HG03565 (cell line): ENCODE measurements around the gene DCAF5.

Experiments used
- ATAC-seq: cut with Tn5 transposase; IDR thresholded peaks from one replicate; pipeline ENCODE4 v1.9.1; 2021; ENCODE audit warnings: mild to moderate bottlenecking, moderate library complexity; ENCODE audit not compliant: unreplicated experiment

Gene DCAF5

DNA sequence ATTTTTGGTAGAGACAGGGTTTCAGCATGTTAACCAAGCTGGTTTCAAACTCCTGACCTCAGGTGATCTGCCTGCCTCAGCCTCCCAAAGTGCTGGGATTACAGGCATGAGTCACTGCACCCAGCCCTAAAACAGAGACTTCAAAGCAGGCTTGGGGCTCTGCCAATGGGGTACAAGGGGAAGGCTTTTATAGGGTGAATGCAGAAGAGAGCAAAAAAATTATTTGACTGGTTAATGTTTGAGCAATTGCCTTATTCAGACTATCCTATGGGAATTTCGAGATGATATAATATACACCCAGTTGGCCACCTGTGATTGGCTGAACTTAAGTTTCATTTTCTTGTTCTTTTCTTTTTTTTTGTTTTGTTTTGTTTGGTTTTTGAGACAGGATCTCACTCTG lies 142.3 kb downstream of the DCAF5 start:
- no peak for ATAC-seq

DNA sequence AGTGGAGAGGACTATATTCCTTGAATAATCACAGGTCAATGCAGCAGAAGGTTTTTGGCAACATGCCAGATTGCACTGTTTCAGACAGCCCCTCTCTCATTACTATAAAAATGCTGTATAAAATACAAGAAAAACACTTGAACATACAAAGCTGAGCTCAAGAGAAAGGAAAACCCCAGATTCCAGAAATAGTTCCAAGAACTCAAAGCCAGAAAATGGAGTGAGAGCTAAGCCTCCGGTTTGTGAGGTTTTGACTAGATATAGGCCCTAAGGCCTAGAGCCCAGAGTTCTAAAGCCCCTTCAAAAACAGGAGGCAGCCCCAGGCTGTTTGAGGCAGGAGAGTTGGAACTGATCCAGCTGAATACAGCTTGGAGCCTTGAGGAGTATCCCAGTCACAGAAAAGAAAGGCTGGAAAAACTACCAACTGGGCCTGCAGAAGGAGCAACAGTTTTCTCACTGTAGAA lies 144.5 kb downstream of the DCAF5 start:
- ATAC-seq: no peak

DNA sequence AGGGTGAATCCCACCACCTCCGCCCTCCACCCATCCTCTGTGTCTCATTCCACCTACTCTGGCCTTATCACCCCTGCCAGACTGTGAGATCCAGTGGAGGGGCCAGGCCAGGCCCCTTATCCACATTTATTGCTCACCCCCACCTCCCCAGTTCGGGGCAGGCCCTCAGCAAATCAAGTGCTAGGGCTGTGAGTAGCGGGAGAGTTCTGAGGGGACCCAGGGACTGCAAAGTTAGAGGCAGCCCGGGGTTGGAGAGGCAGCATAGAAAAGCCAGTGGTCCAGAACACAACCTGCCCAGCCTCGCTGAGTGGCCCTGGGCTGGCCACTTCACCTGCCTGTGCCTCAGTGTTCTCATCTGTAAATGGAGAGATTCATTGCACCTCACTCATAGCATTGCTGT lies 146.6 kb downstream of the DCAF5 start:
- ATAC-seq: no peak

DNA sequence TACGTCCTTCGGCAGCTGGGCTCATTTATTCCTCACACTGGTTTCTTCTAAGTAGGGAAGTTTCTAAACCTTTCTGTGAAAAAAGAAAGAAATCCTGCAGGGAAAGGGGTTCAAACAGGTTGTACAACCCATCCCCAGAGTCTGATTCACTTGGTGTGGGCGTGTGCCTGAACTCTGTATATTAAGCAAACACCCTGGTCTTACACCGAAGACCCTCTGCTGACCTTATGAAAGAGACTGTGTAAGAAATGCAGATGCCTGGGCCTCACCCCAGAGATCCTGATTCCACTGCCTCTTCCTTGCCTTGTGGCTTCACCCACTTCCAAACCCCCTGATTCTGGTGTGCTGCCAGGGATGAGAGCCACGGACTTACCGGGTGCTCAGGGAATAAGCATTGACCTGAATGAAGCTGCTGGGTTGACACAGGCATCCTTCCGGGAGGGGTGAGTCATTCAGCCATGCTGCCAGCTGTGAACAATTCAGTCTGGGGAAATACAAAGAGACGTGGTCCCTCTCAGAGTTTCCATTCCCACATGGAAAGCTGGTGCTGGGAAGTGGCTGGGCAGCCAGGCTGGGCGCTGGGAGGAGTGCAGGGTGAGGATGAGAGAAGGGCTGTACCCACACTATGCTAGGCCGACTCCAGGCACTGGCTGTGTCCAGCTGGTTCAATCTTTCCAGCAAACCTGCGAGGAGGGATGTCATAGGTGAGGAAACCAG lies 147.3 kb downstream of the DCAF5 start:
- no peak for ATAC-seq

DNA sequence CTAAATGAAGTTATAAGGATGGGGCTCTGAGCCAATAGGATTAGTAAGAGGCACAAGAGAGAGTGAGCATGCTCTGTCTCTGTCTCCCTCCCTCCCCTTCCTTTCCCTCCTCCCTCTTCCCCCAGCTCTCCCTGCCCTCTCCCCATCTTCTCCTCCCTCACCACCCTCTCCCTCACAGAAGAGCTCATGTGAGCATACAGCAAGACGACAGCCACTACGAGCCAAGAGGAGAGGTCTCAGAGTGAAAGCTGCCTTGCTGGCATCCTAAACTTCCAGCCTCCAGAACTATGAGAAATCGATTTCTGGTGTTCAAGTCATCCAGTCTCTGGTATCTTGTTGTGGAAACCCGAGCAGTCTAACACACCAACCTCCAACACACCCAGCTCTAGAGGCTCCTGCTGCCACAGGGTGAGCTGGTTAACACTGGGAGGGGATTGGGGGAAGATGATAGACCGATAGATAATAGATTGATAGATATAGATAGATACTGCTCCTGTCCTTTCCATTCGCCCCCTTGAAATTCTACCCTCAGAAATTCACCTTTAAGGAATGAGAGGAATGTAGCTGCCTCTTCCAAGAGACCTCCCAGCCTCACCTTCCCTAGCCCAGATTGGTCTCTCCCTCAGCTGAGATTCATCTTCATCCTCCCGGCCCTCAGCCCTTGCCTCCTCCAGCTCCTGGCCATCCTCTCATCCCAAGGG lies 148.0 kb downstream of the DCAF5 start:
- no peak for ATAC-seq

DNA sequence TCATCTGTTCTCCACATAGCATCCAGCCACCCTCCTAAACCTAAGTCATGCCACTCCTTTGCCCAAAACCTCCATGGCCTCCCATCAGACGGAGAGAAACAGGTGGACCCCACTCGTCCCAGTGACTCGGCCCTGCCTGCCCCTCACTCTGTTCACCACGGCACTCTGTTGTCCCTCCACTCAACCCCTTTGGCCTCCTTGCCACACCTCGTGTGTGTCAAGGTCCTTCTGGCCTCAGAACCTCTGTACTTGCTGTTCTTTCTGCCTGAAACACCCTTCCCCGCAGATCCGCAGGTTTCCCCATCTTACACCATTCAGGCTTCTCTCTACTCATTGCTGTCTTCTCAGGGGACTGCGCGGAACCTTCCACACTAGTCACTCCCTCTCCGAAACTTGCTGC lies 149.3 kb downstream of the DCAF5 start:
- ATAC-seq: no peak

DNA sequence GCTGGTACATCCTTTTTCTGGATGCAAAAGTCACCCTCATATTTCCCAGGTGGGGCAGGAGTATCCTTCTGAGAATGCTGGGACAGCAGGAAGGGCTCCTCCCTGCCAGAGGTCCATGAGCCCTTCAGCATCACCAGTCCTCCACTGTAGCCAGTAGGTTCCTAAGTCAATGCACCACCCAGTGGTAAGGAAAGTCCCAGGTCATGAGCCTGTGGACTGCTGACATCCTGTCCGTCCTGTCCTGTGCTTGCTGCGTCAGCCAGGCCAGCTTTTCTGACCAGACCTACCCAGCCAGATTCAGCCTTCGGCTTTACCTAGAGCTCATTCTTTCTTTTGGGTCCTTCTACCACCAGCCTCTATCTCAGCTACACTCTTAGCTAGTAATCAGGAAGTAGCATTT lies 150.8 kb downstream of the DCAF5 start:
- ATAC-seq: no peak

DNA sequence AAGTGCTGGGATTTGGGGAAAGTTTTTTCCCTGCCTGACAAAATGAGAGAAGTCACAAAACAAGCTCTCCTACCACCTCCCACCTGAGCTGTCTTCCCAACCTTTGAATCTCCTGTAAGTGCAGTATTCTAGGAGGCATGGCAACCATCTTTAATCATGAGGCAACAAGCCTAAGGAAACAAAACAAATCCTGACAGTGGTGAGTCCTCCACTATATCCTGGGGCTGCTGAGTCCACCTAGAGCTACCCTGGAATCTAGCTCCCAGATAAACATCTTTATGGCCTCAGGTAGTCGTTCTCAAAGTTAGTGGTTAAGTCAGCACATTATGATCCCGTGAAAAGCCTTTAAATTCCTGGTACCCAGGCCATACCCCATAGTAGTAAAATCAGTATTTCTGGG lies 151.5 kb downstream of the DCAF5 start:
- ATAC-seq: no peak
